Measurements from ENCODE around the gene GGCX.

The GGCX gene

DNA sequence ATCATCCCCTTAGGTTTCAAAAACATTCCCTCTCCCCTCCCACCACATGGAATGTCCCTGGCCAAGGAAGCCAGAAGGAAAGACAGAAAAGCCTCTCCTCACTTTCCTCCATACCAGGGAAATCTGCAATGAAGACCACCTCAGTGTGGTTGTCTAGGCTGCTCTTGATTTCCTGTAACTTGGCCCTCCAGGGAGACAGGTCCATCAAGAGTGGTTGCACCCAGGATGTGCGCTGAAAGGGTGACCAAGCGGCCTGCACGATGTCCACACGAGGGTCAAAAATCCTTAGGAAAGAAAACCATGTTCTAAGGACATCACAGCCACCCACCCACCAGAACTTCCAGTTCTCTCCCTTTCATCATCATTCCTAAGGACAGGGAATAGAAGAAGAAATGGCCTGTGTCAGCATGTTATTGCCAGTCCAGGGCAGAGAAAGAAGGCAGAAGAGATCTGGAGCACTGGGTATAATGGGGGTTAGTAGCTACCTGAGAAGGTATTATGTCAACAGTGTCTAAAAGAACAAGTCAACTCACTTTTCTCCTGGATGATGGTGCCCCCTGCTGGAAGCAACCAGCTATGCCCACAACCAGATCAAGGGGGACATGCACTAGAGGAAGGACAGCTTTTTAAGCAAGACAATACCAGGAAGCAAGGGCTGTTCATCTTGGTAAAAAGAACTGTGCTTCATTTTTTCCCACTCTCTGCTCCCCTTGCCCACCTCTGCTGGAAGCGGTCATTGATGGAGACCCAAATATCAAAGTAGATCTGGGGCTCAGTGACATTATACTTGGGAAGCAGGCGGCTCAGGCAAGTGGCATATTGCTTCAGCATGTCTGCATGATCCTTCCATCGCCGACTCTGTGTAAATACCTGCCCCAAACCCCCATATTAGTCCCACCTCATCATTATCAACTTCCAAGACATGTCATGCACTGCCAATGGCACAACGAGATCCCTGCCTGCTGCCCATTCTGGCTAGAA is 9.3 kb downstream of the GGCX start:
- no peak overlapping the region for H3K4me3 ChIP-seq (replicated peaks; ENCODE audit: insufficient read depth, low read length)
- no peak for TF ChIP-seq SPI1 (IDR thresholded peaks at IDR 0.05; ENCODE audit: borderline replicate concordance, low read depth)
- TF ChIP-seq, protein P1, sequence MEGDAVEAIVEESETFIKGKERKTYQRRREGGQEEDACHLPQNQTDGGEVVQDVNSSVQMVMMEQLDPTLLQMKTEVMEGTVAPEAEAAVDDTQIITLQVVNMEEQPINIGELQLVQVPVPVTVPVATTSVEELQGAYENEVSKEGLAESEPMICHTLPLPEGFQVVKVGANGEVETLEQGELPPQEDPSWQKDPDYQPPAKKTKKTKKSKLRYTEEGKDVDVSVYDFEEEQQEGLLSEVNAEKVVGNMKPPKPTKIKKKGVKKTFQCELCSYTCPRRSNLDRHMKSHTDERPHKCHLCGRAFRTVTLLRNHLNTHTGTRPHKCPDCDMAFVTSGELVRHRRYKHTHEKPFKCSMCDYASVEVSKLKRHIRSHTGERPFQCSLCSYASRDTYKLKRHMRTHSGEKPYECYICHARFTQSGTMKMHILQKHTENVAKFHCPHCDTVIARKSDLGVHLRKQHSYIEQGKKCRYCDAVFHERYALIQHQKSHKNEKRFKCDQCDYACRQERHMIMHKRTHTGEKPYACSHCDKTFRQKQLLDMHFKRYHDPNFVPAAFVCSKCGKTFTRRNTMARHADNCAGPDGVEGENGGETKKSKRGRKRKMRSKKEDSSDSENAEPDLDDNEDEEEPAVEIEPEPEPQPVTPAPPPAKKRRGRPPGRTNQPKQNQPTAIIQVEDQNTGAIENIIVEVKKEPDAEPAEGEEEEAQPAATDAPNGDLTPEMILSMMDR (IDR thresholded peaks at IDR 0.05; ENCODE audit: insufficient read depth, low read length), result peak; percentile 98
- no peaks in the 10 kb centered on the region for H3K27me3 ChIP-seq (ENCODE audit: insufficient read depth, poor library complexity, severe bottlenecking)
- peak; percentile 69 to 89 for DNase-seq (ENCODE audit: low read depth in 1 of 2, low spot score in 1 of 2)
- H3K27ac ChIP-seq (replicated peaks), result peak overlapping the region; percentile 54; the same call in 1 of the 2 replicates

- H3K4me3 ChIP-seq (replicated peaks; ENCODE audit: insufficient read depth, low read length), result no peak overlapping the region
- H3K27ac ChIP-seq (replicated peaks), result peak overlapping the region; percentile 54
These were observed 10.8 kb downstream of the GGCX start for GRCh38 chr2:85550486-85550885.

GRCh38 chr2:85549826-85550225 is 11.5 kb downstream of the GGCX start:
- Histone ChIP-seq H3K4me3 (replicated peaks; ENCODE audit: insufficient read depth, low read length) (no peak overlapping the region), H3K27me3 (ENCODE audit: insufficient read depth, poor library complexity, severe bottlenecking) (no peaks in the 10 kb centered on the region), H3K27ac (replicated peaks) (peak overlapping the region; percentile 54)
- TF ChIP-seq, protein P1 (IDR thresholded peaks at IDR 0.05; ENCODE audit: insufficient read depth, low read length), result no peak
- TF ChIP-seq SPI1 (IDR thresholded peaks at IDR 0.05; ENCODE audit: borderline replicate concordance, low read depth) (no peak), GABPA (IDR thresholded peaks at IDR 0.05; ENCODE audit: low read depth) (no peak), REST (IDR thresholded peaks at IDR 0.05; ENCODE audit: insufficient replicate concordance, low read depth) (no peak), POLR2AphosphoS5 (IDR thresholded peaks at IDR 0.05; ENCODE audit: low read depth) (no peak)
- no peak for DNase-seq (ENCODE audit: low read depth in 1 of 2, low spot score in 1 of 2)

More at GRCh38 chr2:85550486-85550885, 10.8 kb downstream of the GGCX start:
- TF ChIP-seq GABPA (IDR thresholded peaks at IDR 0.05; ENCODE audit: low read depth) (no peak), SPI1 (IDR thresholded peaks at IDR 0.05; ENCODE audit: borderline replicate concordance, low read depth) (peak; percentile 28; the same call in 1 of the 2 replicates)
- peak in 1 of 2 experiments; percentile 90 for DNase-seq (ENCODE audit: low read depth in 1 of 2, low spot score in 1 of 2)
- H3K27me3 ChIP-seq (ENCODE audit: insufficient read depth, poor library complexity, severe bottlenecking), result no peaks in the 10 kb centered on the region

DNA sequence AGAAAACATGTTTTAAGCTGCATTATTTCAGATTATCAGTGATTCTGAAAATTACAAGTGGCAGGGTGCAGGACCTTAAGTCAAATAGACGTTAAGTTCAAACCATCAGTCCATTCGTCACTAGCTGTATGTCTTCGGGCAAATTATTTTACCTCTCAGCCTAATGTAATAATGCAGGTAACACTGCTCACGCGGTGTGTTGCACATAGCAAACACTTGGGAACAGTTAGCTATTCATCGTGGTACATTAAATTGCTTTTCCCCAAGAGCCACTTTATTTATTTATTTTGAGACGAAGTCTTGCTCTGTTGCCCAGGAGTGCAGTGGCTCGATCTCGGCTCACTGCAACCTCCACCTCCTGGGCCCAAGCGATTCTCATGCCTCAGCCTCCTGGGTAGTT is 12.2 kb downstream of the GGCX start:
- TF ChIP-seq, protein P1 (IDR thresholded peaks at IDR 0.05; ENCODE audit: insufficient read depth, low read length), result no peak
- TF ChIP-seq REST (IDR thresholded peaks at IDR 0.05; ENCODE audit: insufficient replicate concordance, low read depth) (no peak), POLR2AphosphoS5 (IDR thresholded peaks at IDR 0.05; ENCODE audit: low read depth) (no peak), GABPA (IDR thresholded peaks at IDR 0.05; ENCODE audit: low read depth) (no peak)
- DNase-seq (ENCODE audit: low read depth in 1 of 2, low spot score in 1 of 2), result no peak
- H3K27me3 ChIP-seq (ENCODE audit: insufficient read depth, poor library complexity, severe bottlenecking), result no peaks in the 10 kb centered on the region
- H3K4me3 ChIP-seq (replicated peaks; ENCODE audit: insufficient read depth, low read length), result no peak overlapping the region
- H3K27ac ChIP-seq (replicated peaks), result no peak overlapping the region

All from HL-60 (cell line).